Measurements from ENCODE around the gene SLC49A4. TPM values are rescaled to one million over a fixed set of nuclear protein-coding genes. Genes with fewer than 3 reads are reported as not detected.

The SLC49A4 gene
- polyA plus RNA-seq, 2 of the 4 experiments (the other 2 are of a cell fraction) = 11.1 to 16.2 TPM

- TF ChIP-seq BHLHE40 (IDR thresholded peaks at IDR 0.05; ENCODE audit: low read depth, low read length) (no peak), RNF2 (IDR thresholded peaks at IDR 0.05; ENCODE audit: borderline replicate concordance, low read depth) (no peak), HOXA7 (CRISPR knock-in tag; IDR thresholded peaks at IDR 0.05) (no peak), MAFK (IDR thresholded peaks at IDR 0.05; ENCODE audit: partially characterized antibody) (no peak), MYC (IDR thresholded peaks at IDR 0.05; ENCODE audit: borderline replicate concordance, low read length) (no peak), ZNF302 (CRISPR knock-in tag; IDR thresholded peaks at IDR 0.05) (no peak)
- Histone ChIP-seq H3K4me1 (0 out of 3 replicates have a peak, but pooled peaks cover 3% of the 10 kb centered on the region), H3K9me3 (no peaks in the 10 kb centered on the region), H3K4me2 (no peak overlapping the region), H3K27ac (no peak overlapping the region), H3K4me3 (no peak overlapping the region)
- ATAC-seq (no peak), DNase-seq (ENCODE audit: low read depth in 1 of 2, low spot score in 1 of 2) (no peak), FAIRE-seq (no peak)
- ChIA-PET POLR2A (interaction anchor here (0.6 kb wide), 1 partner anchor 9 kb away, joined by 3 read pairs; no protein-coding TSS in a partner anchor), CTCF (no interaction called here)
- 71% methylated on average over 5 of the region's 5 CpGs for WGBS (ENCODE audit: missing lambda C conversion rate)
These were observed 18.0 kb upstream of the SLC49A4 start for GRCh38 chr3:122776675-122777468.

GRCh38 chr3:122777563-122777962 is 17.3 kb upstream of the SLC49A4 start:
- POLR2A ChIA-PET = no interaction called here
- 86% methylated on average over 3 of the region's 3 CpGs for WGBS (ENCODE audit: missing lambda C conversion rate)
- Histone ChIP-seq H3K4me1 (0 out of 3 replicates have a peak, but pooled peaks cover 3% of the 10 kb centered on the region), H3K27ac (no peak overlapping the region), H3K4me3 (no peak overlapping the region), H3K4me2 (no peak overlapping the region), H3K9me3 (no peaks in the 10 kb centered on the region)
- TF ChIP-seq POLR2A (IDR thresholded peaks at IDR 0.05; ENCODE audit: low read length) = no peak
- TF ChIP-seq BCL3 (IDR thresholded peaks at IDR 0.05) = no peak
- TF ChIP-seq E2F6 (IDR thresholded peaks at IDR 0.05; ENCODE audit: borderline replicate concordance, low read depth) = no peak
- TF ChIP-seq NFE2L2 (conservative IDR thresholded peaks at IDR 0.05; ENCODE audit: low read length) = no peak
- no peak for TF ChIP-seq ZC3H11A (IDR thresholded peaks at IDR 0.05)
- TF ChIP-seq CEBPB (IDR thresholded peaks at IDR 0.05) = no peak
- TF ChIP-seq CBX2 (IDR thresholded peaks at IDR 0.05; ENCODE audit: borderline replicate concordance, low read depth) = no peak
- TF ChIP-seq RCOR1 (IDR thresholded peaks at IDR 0.05; ENCODE audit: low read depth, low read length) = no peak
- TF ChIP-seq CBX8 (IDR thresholded peaks at IDR 0.05) = no peak
- TF ChIP-seq HDAC2 (IDR thresholded peaks at IDR 0.05) = no peak
- TF ChIP-seq FOXS1 (CRISPR knock-in tag; IDR thresholded peaks at IDR 0.05) = no peak
- no peak for TF ChIP-seq MYC (IDR thresholded peaks at IDR 0.05; ENCODE audit: borderline replicate concordance, low read length)
- no peak for TF ChIP-seq HMGXB4 (CRISPR knock-in tag; IDR thresholded peaks at IDR 0.05; ENCODE audit: borderline replicate concordance)
- no peak for TF ChIP-seq HOXB13 (CRISPR knock-in tag; IDR thresholded peaks at IDR 0.05; ENCODE audit: low read depth)
- no peak for TF ChIP-seq TP53 (CRISPR knock-in tag; IDR thresholded peaks at IDR 0.05)
- no peak for TF ChIP-seq GATA3 (IDR thresholded peaks at IDR 0.05; ENCODE audit: borderline replicate concordance)
- CTCF ChIA-PET = no interaction called here
- ATAC-seq (no peak), DNase-seq (ENCODE audit: low read depth in 1 of 2, low spot score in 1 of 2) (no peak), FAIRE-seq (no peak)

GRCh38 chr3:122782804-122783203 is 12.1 kb upstream of the SLC49A4 start:
- no peak for FAIRE-seq
- DNase-seq (ENCODE audit: low read depth in 1 of 2, low spot score in 1 of 2) = no peak
- TF ChIP-seq CHD2 (IDR thresholded peaks at IDR 0.05; ENCODE audit: low read length, partially characterized antibody) (no peak), RAD21 (conservative IDR thresholded peaks at IDR 0.05 in 1 of 2, IDR thresholded peaks at IDR 0.05 in 1 of 2) (no peak), MYC (IDR thresholded peaks at IDR 0.05; ENCODE audit: borderline replicate concordance, low read length) (no peak), ELK1 (IDR thresholded peaks at IDR 0.05; ENCODE audit: low read depth, low read length) (no peak), TP53 (CRISPR knock-in tag; IDR thresholded peaks at IDR 0.05) (no peak), NFE2L2 (conservative IDR thresholded peaks at IDR 0.05; ENCODE audit: low read length) (no peak), TFCP2L1 (CRISPR knock-in tag; IDR thresholded peaks at IDR 0.05) (no peak)
- no peaks in the 10 kb centered on the region for H3K9me3 ChIP-seq
- 76% methylated on average over 1 of the region's 1 CpG for WGBS (ENCODE audit: missing lambda C conversion rate)
- ChIA-PET CTCF (interaction anchor here (1.0 to 1.2 kb wide), 2 partner anchors 13 to 777 kb away, joined by 3 to 4 read pairs; no protein-coding TSS in a partner anchor), POLR2A (no interaction called here)
- H3K4me3 ChIP-seq = no peak overlapping the region
- H3K4me1 ChIP-seq = peaks cover 21% of the 10 kb centered on the region
- H3K4me2 ChIP-seq = no peak overlapping the region
- ATAC-seq = no peak
- H3K27ac ChIP-seq = no peak overlapping the region

Data from A549 (cell line).